ENCODE data around the gene GLT1D1.

Gene GLT1D1

DNA sequence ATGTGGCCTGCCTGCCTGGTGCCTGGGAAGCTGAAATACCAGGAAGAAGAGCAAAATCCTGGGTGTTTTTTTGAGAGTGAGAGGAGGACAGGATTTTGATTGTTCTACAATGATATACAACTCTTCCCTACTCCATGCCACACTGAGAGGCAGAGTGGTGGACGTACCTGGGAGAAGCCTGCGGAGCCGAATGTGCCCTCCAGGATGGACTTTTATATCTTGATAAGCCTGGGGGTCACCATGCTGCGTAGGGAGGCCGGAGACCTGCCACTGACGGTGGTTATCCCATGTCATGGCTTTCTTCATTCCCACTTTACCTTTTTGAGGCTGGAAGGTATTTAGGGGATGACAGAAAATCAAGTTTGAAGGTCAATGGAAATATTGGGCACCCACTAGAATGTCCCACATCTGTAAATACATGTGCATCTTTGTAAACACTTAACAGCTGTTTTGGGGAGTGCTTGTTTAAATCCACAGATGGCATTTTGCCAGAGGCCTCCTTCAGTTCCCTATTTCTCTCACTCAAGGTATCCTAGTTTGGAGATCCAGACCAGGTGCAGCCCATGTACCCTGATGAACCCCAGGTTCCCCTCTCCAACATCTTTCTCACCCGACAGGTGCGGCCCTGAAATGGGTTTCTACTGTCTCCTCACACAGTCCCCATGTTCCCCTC is 1.1 kb upstream of the GLT1D1 start:
- in situ Hi-C loops (cut with HindIII; ENCODE audit: low sequenced_read_pairs): no loop called here

DNA sequence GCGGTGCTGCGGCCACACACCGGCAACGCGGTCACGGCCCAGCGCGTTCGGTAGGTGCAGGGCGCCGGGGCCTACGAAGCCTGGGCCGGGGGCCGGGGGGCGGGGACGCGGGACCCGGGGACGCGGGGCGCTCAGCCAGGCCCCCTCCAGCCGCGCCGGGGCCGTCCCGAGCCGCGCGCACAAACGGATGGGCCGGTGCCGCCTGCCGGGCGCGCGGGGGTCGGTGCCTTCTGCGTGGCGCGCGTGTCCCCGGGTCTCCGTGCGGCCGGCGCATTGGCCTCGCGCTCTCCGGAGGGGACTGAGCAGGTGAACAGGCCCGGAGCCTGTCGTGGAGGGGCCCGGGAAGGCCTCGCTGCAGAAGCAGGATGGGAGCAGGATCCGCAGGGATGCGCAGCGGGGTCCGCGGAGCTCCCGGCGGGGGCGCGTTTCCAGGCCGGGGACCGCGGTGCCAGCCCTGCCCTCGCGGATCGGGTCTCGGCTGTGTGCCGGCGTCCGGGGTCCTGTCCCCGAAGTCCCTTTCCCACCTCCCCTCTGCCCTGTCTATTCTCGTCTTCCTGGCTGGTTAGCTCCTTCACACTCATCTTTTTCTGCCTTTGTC is 421 bp downstream of the GLT1D1 start:
- in situ Hi-C loops (cut with HindIII; ENCODE audit: low sequenced_read_pairs): no loop called here

DNA sequence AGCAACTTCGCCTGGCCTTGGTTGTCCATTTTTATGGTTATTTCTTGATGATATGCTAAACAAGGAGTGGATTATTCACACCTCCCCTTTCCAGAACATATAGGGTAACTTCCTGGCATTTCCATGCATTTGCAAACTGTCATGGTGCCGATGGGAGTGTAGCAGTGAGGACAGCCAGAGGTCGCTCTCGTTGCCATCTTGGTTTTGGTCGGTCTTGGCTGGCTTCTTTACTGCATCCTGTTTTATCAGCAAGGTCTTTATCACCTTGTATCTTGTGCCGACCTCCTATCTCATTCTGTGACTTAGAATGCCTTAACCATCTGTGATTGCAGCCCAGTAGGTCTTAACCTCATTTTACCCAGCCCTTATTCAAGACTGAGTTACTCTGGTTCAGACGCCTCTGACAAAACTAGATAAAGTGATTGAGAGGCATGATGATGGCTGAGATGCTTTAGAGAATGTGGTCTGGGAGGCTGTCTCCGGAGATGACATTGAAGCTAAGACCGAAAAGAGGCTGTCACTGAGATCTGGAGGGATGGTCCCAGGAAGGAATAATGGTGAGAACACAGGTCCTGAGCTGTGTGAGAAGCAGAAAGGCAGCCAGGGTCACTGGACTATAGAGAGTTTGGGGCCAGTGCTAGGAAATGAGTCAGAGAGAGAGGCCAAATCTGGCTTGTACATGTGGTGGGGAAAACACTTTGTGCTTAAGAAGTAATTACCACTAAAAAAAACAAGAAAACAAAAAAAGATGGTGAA is 2.9 kb downstream of the GLT1D1 start:
- in situ Hi-C loops (cut with HindIII; ENCODE audit: low sequenced_read_pairs): no loop called here

DNA sequence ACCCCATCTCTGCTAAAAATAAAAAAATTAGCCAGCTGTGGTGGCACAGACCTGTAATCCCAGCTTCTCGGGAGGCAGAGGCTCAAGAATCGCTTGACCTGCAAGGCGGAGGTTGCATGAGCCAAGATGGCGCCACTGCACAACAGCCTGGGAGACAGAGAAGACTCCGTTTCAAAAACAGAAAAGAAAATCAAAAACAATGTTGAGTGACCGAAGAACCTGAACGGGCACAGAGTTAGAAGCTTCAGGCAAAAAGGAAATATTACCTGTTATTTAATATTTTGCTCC is 3.5 kb downstream of the GLT1D1 start:
- in situ Hi-C loops (cut with HindIII; ENCODE audit: low sequenced_read_pairs): no loop called here

DNA sequence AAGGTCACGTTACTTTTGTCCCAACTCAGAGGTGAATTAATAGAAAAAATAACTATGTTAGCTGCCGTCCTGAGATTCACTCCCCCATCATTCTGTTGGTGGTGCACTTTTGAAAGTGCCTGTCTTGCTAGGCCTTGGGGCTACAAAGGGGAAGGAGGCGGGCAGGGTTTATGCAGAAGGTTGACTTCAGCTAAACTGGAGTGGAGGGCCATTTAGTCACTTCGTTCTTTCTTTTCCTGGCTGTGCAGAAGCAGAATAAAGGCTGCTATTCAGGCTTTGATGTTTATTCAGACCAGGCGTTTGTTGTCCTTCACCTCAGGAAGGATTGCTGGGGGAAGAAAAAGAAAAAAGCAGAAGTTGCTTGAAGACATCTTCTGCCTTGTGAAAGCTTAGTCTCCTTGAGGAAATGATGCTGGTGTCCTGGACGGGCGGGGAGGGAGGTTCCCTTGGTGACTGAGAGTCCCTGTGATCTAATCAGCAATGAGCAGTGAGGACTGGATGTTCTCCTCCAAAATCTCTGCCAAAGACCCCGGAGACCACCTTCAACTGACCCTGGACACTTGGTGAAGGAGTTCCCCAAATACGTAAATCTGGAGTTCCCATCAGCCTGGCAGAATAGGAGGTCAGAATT is 4.0 kb downstream of the GLT1D1 start:
- in situ Hi-C loops (cut with HindIII; ENCODE audit: low sequenced_read_pairs): no loop called here

DNA sequence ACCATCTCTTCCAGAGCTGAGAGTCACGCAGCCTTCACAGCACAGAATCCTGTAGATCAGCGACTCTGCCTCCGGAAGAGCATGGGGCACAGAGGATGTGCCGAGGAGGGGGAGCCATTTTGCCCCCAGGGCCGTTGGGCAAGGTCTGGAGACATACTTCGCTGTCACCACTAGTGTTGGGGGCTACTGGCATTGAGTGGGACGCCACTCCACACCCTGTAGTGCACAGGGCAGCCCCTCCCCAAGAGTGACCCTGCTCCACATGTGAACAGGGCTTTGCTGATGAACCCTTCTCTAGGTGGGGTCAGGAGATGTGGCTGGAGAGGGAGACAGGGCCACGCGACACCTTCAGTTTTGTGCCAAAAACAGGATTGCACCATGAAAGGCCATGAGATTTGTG is 6.0 kb downstream of the GLT1D1 start:
- in situ Hi-C loops (cut with HindIII; ENCODE audit: low sequenced_read_pairs): no loop called here

DNA sequence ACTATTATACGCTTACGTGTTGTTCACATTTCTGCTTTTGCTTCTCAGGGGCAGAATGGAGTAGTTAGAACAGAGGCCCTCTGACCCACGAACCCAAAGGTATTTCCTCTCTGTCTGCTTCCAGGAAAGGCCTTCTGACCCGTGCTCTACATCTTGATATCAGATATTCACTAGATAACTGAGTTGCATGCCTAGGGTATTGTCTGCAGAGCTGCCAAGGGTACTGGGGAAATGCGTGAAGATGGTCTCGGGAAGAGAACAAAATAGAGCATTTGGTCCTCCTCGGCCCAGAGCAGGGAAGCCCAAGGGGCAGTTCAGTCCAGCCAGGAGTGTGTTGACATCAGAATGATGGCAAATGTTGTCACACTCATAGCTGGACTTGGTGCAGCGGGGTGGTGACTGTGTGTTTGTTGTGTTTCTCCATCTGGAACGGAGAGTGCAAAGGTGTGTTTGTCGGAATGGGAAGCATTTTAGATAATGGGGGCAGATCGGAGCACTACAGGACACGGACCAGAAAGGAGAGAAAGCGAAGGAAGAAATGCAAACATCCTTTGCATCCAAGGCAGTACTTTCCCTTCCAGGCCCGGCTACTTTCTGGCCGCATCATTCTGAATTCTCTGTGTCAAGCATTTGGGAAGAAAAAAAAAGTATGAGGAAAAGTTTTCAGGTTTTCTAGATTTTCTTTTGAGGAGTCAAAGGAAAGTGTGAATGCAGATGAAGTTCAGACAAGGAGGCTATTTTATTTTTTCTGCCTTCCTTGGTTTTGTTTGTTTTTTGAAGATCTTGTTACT is 8.1 kb downstream of the GLT1D1 start:
- in situ Hi-C loops (cut with HindIII; ENCODE audit: low sequenced_read_pairs): no loop called here

DNA sequence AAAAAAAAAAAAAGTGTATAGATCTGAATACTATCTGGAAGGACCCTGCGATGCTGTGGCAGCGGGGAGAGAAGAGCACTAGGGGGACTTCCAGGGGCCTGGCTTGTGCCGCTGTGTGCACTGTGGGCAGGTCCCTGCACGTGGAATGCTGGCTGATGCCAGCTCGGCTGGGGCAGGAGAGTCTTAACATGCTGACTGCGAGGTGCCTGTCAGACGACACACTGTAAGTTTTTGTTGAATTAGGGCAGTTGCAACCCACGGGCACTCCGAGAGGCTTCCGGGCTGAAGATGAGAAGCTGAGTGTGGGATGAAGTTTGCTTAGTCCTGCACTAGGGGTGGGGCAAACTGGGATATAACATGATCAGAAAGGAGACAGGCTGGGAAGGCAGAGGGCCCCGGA is 10.7 kb downstream of the GLT1D1 start:
- in situ Hi-C loops (cut with HindIII; ENCODE audit: low sequenced_read_pairs): no loop called here

DNA sequence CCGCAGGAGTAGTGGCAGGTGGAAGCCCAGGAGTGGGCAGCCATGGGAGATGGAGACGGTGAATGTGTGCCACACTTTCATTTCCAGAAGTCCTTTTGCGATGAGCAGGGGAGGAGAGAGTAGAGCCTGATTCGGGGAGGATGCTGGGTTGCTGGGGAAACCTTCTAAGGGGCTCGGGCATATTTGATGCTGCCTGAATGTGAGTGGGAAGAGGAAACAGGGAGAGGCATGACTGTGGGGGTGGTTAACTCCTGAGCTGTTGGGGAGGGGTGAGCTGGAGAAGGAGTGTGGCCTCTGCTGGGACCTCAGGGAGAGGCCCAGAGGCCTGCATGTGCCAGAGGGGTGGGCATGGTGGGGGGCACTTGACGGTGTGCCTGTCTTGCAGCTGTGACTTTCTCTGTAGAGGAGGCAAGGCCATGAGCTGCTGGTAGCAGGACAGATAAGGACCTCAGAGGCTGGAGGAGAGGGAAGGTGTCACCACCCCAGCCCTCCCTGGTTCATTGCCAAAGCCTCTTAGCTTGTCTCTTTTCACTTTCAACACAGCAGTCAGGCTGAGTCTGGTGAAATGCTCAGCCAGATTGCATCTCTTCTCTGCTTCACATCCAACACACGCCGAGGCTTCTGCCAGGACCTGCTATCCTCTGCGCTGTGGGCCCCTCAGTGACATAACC is 11.4 kb downstream of the GLT1D1 start:
- in situ Hi-C loops (cut with HindIII; ENCODE audit: low sequenced_read_pairs): no loop called here

DNA sequence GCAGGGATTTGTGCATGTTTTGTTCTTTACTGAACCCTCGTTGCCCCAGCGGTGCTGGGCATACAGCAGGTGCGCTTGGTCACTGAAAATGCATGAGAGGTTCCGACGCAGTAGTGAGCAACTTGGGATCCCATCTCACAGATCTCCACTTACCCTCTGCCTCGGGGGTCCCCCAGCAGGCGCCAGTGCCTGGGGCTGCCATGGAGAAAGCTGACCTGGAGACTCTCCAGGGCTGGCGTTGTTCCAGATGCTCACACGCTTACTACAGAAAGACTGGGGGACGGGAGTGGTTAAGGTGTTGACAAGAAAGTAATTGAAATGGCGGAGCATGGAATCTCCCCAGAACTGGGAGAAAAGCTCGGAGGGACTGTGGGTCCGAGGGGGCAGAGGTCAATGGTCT is 14.2 kb downstream of the GLT1D1 start:
- in situ Hi-C loops (cut with HindIII; ENCODE audit: low sequenced_read_pairs): no loop called here

DNA sequence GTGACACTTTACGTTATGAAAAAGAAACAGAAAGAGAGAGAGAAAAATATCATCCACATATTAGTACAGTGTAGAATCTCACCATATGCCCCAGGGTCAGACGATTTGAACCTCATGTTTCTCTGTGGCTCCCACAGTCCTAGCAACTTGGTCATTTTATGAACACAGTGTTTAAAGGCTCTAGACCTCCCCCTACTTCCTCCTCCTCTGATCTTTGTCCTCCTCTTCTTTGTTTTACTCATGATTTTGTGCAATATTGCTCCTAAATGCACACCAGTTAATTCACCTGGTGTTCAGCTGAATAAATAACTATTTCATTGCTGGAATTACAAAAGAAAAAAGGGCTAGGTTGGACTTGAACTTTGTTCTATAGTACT is 18.2 kb downstream of the GLT1D1 start:
- in situ Hi-C loops (cut with HindIII; ENCODE audit: low sequenced_read_pairs): no loop called here

DNA sequence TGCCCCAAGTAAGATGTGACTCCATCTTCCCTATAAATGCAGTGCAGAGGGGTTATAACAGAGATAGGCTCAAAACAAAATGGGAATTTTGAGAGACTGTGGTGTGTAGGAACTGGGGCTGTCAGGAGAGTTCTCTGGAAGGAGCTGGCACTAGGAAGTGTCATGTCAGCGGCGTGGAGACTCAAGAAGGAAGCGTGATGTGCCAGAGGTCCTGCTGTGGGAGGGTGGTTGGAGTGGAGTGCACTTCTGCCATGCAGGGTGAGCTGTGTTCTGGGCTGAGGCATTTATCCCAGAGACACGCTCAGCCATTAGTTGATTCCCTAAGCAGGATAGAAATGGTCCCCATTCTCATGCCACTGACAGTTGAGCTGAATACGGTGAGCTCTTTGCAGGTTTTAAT is 19.0 kb downstream of the GLT1D1 start:
- in situ Hi-C loops (cut with HindIII; ENCODE audit: low sequenced_read_pairs): no loop called here

DNA sequence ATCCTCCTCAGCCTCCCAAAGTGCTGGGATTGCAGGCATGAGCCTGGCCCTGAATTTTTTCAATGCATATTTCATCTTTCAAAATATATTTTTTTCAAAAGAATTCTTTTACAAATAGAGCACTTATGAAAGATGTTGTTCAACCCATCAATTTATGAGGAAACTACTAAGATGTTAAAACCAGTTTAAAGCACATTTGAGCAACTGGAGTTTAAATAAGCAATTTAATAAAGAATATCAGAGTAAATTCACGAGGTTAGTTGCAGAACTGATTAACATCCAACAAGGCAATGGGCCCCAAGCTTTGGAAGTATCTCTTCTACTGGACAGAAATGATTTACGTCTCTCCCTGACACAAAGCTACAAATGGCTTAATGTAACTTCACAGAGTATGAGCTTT is 23.3 kb downstream of the GLT1D1 start:
- in situ Hi-C loops (cut with HindIII; ENCODE audit: low sequenced_read_pairs): no loop called here

DNA sequence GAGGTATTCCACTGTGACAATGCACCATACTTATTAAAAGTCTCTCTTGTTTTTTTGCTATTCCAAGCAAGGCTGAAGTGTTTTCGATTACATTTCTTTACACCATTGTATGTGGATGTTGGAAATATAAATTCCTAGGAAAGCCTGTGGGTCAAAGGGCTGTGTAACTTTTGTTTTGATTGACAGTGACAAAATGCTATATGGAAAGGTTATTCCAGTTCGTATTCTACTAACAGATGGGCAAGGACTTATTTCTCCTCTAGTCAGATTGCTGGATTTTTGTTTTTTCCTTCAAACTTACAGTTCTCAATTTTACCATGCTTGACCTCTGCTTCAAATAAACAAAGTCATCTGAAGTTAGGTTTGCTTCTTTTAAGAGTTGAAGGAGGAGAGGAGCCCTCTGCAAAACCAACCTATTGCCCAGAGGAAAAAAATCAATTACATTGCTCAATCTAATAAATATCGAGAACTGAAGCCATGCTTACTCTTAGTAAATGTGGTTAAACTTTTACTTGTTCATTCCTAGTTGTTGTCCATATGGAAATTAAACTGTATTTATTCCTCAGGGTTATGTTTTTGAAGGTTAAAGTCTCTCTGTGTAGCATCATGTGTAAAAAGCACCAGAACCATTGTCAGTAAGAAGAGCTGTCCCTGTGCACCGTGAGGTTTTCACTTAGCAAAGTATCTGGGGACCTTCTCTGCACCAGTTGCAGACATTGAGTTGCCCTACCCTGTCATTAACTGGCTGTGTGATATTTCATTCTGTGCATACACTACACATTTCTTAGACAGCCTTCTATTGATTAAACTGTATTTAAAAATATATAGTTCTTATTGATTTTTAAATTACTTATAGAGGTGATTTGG is 26.9 kb downstream of the GLT1D1 start:
- in situ Hi-C loops (cut with HindIII; ENCODE audit: low sequenced_read_pairs): no loop called here

DNA sequence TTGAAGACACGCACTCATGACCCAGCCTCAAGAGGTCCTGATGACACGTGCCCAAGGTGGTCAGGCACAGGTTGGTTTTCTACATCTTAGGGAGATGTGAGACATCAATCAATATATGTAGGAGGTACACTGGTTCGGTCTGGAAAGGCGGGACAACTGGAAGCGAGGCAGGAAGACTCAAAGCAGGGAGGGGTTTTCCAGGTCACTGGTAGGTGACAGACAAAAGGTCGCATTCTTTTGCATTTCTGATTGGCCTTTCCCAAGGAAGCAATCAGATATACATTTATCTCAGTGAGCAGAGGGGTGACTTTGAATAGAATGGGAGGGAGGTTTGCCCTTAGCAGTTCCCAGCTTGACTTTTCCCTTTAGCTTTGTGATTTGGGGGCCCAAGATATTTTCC is 38.6 kb downstream of the GLT1D1 start:
- in situ Hi-C loops (cut with HindIII; ENCODE audit: low sequenced_read_pairs): no loop called here

DNA sequence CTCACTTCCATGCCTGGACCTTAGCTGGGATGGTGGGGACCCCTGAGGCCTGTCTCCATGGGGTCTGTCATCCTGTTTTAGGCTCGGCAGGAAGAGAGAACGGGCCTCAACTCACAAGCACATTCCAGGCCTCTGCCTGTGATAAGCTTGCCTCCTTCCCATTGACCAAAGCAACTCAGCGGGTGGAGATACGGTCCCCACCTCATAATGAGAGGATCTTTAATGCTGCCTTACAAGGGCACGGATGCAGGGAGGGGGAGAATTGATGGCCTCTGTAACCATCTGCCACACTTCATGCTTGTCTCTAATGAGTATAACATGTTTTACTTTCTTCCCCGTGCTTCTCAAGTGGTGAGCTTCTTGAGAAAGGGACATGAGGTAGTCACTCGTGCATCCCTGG is 50.0 kb downstream of the GLT1D1 start:
- in situ Hi-C loops (cut with HindIII; ENCODE audit: low sequenced_read_pairs): no loop called here

DNA sequence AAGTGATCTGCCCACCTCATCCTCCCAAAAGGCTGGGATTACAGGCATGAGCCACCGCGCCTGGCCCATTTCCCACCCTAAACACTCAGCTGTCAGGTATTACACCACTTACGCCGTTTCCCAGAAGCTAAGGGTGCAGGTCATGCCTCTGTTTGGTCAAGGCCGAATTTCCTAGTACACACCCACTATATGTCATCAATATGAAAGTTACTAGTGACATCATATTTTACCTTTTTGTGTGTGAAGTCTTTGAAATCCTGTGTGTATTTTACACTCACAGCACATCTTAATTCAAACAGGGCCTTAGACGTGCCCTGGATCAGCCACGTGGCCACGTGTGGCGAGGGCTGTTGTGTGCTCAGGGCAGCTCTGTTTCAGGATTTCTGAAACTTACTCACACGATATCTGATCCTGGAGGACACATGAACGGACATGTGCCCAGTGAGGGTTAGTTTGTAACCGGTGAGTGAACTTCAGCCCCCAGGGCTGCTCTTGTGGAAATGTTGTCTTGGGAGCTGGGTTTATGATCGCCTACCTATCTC is 51.8 kb downstream of the GLT1D1 start:
- in situ Hi-C loops (cut with HindIII; ENCODE audit: low sequenced_read_pairs): no loop called here

DNA sequence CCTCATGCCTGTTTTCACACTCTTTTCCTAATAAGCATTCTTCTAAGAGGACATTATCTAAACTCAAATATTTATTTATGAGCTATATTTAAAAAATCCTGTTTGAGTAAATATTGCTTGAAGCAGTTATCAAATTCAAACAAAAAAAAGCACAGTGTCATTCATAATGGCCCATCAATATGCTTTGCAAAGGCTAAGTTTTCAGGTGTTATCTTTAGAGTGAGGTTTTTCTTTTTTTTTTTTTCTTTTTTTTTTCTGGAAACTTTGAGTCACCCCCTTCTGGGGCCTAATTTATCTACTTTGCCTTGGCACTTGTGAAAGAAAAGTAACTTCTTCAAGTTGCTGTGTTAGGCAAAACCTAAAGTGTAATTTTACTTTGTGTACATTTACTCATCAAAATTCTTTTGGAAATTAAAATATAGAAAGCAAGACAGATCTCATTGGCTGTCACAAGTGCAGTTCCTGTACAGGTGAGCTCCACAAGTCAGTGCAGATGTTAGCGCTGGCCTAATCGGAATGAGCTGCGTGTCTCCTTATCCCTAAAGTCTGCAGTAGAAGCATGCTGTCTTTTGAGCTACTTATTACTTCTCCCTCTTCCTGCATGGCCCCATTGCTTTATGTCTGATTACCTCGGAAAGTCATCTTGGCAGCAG is 53.3 kb downstream of the GLT1D1 start:
- in situ Hi-C loops (cut with HindIII; ENCODE audit: low sequenced_read_pairs): no loop called here

DNA sequence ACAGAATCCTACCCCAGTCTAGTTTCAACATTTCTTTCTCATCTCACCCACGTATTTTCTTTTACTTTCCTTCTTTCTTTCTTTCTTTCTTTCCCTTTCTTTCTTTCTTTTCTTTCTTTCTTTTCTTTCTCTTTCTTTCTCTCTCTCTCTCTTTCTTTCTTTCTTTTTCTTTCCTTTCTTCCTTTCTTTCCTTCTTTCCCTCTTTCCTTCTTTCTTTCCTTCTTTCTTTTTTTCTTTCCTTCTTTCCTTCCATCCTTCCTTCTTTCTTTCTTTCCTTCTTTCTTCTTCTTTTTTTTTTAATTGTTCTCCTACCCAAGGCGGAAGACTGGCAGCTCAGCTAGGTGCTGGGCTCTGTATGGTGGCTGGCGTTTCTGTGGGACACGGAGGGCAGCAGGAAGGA is 55.0 kb downstream of the GLT1D1 start:
- in situ Hi-C loops (cut with HindIII; ENCODE audit: low sequenced_read_pairs): no loop called here

All from endothelial cell of hepatic sinusoid (primary cell).